Measurements from ENCODE around the gene ARF1. TPM values are rescaled to one million over a fixed set of nuclear protein-coding genes. Genes with fewer than 3 reads are reported as not detected.

Gene ARF1
- total RNA-seq, 1 experiment from 2014 or later = 400 TPM

DNA sequence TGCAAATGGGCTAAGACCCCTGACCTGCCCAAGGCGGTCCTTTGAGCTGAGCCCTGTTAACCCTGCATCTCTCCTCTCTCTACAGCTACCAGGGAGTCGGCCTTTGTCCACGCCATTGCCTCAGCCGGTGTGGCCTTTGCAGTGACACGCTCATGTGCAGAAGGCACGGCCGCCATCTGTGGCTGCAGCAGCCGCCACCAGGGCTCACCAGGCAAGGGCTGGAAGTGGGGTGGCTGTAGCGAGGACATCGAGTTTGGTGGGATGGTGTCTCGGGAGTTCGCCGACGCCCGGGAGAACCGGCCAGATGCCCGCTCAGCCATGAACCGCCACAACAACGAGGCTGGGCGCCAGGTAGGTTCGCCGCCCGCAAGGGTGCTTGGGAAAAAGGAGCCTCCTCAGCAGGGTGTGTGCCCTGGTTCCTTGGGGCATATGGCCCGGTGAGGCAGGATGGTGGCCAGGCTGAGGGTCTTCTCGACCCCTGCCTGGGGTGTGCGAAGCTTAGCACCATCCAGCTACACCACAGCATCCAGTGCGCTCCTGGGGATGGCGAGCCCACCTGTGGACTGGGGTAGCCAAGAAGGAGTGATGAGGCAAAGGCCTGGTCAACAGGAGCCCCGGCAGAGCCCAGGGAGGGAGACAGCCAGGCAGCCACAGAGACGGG lies 31.8 kb upstream of the ARF1 start:
- DNase-seq (ENCODE audit: low spot score) = no peak

DNA sequence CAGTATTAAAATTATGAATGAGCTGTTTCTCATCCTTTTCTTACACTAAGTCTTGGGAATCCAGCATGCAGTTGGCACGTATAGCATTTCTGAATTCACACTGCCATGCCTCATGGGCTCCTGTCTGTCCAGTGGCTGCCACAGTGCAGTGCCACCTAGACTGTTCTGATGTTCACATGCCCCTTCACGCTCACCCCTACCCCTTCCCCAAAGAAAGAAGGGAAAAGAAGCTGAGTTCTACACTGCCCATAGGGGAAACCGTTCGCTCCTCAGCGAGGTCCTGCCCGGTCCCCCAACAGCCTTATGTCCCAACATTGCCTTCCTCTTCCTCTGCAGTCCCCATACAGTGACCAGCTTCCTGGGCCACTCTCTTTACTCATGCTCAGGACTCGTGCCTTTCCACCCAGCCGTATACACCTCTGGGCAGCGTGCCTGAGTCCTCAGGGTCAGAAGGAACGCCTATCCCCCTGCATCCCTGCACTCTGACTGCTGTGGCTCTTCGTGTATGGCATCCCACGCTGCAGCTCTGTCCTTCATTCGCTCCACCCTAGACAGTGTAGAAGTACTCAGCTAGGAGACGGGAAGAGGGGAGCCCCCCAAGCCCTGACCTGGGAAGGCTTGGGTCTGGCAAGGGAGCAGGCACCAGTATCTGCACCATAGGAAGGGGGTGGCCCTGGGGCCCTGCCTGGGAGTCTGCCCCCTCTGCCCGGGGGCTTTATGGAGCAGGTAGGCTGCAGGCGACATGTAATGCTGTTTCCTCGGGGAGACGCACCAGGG lies 24.1 kb upstream of the ARF1 start:
- no peak for DNase-seq (ENCODE audit: low spot score)

DNA sequence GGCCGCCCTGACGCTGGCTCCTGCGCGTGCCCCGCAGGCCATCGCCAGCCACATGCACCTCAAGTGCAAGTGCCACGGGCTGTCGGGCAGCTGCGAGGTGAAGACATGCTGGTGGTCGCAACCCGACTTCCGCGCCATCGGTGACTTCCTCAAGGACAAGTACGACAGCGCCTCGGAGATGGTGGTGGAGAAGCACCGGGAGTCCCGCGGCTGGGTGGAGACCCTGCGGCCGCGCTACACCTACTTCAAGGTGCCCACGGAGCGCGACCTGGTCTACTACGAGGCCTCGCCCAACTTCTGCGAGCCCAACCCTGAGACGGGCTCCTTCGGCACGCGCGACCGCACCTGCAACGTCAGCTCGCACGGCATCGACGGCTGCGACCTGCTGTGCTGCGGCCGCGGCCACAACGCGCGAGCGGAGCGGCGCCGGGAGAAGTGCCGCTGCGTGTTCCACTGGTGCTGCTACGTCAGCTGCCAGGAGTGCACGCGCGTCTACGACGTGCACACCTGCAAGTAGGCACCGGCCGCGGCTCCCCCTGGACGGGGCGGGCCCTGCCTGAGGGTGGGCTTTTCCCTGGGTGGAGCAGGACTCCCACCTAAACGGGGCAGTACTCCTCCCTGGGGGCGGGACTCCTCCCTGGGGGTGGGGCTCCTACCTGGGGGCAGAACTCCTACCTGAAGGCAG lies 23.4 kb upstream of the ARF1 start:
- no peak for DNase-seq (ENCODE audit: low spot score)

DNA sequence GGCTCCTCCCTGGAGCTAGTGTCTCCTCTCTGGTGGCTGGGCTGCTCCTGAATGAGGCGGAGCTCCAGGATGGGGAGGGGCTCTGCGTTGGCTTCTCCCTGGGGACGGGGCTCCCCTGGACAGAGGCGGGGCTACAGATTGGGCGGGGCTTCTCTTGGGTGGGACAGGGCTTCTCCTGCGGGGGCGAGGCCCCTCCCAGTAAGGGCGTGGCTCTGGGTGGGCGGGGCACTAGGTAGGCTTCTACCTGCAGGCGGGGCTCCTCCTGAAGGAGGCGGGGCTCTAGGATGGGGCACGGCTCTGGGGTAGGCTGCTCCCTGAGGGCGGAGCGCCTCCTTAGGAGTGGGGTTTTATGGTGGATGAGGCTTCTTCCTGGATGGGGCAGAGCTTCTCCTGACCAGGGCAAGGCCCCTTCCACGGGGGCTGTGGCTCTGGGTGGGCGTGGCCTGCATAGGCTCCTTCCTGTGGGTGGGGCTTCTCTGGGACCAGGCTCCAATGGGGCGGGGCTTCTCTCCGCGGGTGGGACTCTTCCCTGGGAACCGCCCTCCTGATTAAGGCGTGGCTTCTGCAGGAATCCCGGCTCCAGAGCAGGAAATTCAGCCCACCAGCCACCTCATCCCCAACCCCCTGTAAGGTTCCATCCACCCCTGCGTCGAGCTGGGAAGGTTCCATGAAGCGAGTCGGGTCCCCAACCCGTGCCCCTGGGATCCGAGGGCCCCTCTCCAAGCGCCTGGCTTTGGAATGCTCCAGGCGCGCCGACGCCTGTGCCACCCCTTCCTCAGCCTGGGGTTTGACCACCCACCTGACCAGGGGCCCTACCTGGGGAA lies 22.7 kb upstream of the ARF1 start:
- DNase-seq (ENCODE audit: low spot score) = peak; percentile 61

DNA sequence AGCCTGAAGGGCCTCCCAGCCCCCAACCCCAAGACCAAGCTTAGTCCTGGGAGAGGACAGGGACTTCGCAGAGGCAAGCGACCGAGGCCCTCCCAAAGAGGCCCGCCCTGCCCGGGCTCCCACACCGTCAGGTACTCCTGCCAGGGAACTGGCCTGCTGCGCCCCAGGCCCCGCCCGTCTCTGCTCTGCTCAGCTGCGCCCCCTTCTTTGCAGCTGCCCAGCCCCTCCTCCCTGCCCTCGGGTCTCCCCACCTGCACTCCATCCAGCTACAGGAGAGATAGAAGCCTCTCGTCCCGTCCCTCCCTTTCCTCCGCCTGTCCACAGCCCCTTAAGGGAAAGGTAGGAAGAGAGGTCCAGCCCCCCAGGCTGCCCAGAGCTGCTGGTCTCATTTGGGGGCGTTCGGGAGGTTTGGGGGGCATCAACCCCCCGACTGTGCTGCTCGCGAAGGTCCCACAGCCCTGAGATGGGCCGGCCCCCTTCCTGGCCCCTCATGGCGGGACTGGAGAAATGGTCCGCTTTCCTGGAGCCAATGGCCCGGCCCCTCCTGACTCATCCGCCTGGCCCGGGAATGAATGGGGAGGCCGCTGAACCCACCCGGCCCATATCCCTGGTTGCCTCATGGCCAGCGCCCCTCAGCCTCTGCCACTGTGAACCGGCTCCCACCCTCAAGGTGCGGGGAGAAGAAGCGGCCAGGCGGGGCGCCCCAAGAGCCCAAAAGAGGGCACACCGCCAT lies 21.9 kb upstream of the ARF1 start:
- no peak for DNase-seq (ENCODE audit: low spot score)

DNA sequence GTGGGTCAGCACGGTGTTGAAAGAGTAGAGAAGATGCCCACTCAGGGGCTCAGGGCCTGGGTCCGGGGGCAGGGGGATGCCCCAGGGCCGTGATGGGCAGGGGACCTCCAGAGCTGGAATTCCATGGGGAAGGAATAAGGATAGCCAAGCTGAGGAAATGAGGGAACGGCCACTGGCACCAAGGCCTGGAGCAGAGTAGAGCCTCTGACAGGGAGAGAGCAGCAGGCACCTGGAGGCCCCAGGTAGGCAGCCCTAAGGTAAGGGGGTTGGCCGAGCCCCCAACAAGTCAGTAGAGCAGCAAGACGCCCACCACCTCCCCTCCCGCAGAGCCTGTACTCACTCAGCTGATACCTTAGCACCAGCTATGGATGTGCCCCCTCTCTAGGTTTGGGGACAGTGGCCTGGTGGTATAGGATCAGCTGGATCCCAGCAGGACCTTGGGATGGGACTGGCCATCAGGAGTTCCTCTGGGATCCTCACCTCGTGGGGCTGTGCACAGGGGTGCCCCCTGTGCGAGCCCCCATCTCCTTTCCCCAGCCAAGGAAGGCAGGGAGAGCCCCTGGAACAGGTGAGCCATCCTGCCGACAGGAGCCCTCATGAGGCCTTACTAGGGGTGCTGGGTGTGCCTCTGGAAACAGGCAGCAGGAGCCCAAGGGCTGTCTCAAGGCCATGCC lies 21.0 kb upstream of the ARF1 start:
- no peak for DNase-seq (ENCODE audit: low spot score)

DNA sequence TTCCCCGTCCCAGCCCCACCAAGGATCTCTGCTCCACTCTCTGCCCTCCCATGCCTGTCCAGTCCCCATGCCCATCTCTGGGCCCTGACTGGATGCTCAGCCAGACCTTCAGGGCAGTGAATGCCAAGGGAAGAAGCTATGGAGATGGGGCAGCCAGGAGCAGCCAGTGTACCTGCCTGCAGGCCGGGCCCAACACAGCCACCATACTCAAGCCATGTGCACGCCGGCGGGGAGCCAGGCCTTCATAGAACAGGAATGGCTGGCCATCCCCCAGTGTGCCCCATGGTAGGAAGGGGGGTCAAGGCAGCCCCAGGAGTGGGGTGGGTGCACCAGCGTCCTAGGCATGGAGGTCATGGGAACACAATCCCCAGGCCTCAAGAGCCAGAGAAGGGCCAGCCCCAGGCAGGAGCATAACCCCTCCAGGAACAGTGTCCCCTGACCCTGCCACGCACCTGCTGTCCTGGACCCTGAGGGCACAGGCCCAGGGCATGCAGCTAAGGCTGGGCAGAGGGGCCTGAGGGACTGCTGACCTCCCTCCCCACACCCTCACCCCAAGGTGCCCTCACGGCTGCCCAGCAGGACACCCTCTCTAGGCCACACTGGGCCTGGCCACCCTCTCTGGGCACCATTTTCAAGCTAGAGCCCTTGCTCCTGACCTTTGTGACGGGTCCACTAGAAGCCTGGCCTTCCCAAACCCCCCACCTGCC lies 20.3 kb upstream of the ARF1 start:
- DNase-seq (ENCODE audit: low spot score) = no peak

DNA sequence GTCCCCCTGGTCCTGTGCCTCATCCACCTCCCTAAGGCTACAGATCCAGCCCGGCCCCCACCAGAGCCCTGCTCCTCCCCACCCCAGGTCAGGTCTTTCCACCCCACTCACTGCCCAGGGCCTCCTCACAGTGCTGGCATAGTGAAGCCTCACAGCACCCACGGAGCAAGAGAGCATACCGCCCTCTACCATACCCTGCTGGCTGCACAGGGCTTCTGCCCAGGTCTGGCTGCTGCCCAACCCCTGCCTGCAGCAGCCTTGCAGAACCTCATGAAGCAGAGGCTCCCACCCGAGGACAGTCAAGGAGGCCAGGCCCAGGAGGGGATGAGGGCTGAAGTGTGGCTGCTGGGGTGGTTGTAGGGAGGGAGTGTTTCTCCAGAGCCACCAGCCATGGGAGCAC lies 19.7 kb upstream of the ARF1 start:
- DNase-seq (ENCODE audit: low spot score) = no peak

DNA sequence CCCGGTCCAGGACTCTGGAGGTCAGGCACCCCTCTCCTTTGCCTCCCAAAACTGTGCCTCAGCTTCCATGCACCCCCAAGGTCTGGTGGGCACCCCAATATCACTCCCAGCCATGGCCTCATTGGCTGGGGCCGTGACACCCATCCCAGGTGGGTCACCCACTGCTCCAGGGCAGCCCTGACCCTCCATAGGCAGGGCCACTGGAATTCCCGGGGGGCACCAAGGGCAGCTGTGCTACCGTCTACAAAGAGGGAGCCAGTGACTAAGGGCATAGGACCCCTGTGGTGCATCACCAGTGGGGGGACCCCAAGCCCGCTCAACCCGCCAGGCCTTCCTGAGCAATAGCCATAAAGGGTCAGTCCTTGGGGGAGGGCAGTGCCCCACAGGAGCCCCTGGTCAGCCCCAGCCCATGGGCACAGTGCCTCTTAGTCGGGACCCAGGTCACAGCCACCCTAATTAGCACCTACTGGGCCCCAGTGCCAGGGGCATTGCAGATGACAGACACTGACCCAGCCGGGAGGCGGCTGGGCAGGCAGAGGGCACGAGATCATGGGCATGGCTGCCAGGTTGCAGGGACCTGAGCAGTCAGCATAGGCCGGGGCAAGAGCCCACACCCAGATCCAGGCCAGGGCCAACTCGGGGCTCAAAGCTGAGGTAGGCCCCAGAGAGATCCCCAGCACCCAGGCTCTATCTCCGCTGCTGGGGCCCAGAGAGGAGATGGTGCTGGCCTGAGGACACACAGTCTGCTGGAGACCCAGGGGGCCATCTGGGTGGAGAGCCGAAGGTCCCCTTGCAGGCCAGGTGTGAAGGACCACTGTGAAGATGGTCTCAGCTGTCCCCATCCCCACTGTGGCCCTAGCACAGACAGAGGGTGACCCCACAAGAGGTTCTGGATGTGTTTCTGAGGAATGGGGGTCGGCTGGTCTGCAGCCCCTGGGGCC lies 19.0 kb upstream of the ARF1 start:
- DNase-seq (ENCODE audit: low spot score) = no peak

DNA sequence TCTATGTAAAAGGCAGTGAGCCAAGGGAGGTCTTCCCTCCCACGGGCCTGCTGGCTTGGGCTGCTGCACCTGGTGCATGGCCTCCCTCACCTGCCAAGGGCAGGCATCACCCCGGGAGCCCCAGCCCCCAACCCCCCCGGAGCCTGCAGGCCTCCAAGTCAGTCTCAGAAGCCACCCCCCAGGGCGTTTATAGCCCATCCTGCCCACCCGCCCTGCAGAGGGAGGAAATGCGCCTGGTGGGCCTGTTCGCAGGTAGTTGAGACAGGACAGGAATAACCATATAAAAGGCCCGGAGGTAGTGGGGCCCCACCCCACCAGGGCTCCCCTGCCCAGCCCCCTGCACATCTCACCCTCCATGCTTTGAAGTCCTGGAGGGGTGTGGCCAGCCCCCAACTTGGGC lies 18.2 kb upstream of the ARF1 start:
- DNase-seq (ENCODE audit: low spot score) = no peak

DNA sequence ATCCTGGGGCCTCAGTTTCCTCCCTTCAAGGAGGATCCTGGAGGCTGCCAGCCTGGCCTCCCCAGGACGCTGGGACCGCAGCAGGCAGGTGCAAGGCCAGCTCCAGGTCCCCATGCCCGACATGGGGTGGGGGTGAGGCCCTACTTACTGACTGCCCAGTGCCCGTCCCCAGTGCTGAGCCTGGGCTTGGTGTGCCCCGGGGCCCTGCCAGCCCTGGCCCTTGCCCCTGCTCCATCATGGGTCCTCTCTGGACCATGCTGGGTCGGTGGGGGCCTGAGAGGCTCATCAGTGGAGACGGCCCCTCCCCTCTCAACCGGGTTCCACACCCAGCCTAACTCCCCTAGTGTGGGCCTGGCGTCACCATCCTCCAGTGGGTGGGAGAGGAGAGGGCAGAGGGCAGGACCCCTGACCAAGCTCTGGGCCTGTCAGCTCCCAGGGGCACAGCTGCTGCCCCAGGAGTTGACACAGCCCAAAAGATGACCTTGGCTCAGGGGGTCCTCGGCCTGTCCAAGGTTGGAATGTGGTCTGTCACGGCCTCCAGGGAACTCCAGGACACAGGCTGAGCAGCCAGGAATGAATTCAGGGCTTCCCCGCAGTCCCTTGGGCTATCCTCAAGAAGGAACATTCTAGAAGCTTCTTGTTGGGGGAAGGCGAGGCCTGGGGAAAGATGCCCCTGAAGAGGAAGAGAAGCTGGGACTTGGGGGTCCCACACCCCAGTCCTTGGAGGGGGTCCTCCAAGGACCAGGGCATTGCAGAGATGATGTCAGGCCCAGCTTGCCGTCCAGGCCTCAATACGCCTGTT lies 17.6 kb upstream of the ARF1 start:
- no peak for DNase-seq (ENCODE audit: low spot score)

DNA sequence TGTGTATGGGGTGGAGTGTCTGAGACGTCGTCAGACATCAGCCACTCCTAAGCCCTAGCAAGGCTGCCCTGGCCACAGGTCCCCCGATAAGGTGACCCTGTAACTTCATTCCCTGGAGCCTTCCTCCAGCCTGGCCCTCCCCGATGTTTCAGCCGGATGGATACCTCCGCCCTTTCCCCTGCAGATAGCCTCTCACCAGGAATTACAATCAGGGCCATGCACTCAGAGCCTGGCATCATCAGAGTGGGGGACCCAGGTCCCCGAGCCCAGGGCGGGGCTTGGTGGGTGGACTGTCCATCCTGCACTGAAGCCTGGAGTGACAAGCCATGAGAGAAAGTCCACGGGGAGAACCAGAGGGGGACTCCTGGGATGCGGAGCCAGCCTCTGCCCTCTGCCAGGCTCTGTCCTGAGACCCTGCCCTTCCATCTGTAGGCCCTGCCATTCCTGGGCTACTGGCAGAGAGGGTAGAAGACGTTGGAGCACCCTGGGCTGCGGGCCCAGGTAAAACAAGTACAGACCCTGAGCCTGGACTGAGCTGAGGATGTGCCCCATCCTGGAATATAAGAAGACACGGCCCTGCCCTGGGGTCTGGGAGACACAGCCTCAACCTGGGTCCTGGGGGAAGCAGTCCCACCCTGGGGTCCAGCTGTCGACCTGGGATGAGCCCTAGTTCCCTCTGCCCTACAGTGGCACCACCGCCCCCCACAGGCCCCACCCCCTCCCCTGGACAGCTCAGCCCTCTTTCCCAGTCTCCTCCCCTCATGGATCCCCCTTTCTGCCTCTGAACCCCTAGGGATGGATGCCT lies 16.8 kb upstream of the ARF1 start:
- DNase-seq (ENCODE audit: low spot score) = no peak

DNA sequence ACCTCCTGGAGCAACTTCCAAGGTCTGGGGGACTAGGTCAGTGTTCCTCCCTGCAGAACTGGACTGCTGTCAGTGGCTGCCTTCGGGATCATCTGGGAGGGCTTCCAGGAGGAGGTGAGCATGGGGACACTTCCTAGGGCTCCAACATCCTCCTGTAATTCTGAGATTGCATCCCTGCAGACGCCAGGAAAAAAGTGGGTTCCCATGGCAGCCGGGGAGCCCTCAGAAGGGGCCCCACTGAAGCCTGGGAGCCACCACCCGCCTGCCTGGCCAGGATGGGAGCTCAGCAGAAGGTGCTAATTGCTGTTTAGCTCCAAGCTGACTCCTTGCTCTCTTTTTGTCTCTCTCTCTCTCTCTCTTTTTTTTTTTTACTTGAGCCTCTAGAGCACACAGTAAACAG lies 16.1 kb upstream of the ARF1 start:
- DNase-seq (ENCODE audit: low spot score) = no peak

DNA sequence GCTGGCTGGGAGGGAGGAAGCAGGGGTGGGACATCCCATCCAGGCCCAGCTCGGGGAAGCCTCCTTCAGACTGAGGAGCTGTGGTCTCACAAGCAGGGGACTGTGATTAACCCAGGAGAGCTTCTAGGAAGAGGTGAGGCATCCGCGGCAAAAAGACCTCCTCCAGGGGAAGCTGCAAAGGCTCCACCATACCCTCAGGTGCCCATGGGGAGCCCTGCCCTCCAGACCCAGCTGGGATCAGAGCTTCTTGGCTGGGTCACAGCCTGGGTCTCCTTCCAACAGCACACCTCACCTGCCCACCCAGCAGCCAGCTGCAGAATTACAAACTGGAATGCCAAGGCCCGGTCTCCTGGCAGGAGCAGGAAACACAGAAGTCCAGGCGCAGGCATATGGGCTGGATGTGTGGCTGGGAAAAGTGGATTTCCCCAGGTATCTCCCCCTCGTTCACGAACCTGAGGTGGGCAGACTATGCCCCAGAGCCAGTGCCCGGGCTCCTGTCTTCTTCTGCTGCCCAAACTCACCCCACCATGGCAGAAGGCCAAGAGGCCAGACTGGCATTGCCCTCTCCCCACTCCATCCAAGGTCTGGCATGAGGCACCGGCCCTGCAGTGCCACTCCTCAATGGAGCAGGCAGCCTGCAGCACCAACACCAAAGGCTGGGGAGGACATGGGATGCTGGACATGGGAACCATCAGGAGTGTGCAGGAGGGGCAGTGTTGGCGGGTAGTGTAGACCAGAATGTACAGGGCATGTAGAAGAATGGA lies 15.4 kb upstream of the ARF1 start:
- DNase-seq (ENCODE audit: low spot score) = no peak

DNA sequence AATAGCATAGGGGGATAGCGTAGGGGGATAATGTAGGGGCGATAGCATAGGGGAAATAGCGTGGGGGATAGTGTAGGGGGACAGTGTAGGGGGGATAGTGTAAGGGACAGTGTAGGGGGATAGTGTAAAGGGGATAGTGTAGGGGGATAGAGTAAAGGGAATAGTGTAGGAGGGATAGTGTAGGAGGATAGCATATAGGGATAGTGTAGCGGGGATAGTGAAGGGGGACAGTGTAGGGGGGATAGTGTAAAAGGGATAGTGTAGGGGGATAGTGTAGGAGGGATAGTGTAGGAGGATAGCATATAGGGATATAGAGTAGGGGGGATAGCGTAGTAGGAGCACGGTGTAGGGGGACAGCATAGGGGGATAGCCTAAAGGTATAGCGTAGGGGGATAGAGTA lies 14.1 kb upstream of the ARF1 start:
- DNase-seq (ENCODE audit: low spot score) = no peak

DNA sequence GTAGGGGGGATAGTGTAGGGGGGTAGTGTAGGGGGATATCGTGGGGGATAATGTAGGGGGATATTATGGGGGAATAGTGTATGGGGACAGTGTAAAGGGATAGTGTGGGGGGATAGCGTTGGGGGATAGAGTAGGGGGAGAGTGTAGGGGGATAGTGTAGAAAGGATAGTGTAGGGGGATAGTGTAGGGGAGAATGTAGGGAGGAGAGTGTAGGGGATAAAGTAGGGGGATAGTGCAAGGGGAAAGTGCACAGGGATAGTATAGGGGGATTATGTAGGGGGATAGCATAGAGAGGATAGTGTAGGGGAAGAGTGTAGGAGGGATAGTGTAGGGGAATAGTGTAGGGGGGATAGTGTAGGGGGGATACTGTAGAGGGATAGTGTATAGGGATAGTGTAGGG lies 12.3 kb upstream of the ARF1 start:
- no peak for DNase-seq (ENCODE audit: low spot score)

All from HT-29 (cell line).